Prostate gland (tissue), 2 donors: ENCODE data around the gene NBAS. TPM values are rescaled to one million over a fixed set of nuclear protein-coding genes. Genes with fewer than 3 reads are reported as not detected.

Experiments
- DNase-seq: peaks from one replicate; pipeline ENCODE4 v3.0.0-alpha.2; 2019; ENCODE audit warnings: low spot score
- H3K27ac ChIP-seq, 2 donors: fragments of 200-600 bp; sonication (generic); 2 replicates each; pipeline ENCODE4 v1.5.1; 2017 to 2019
- H3K27me3 ChIP-seq: fragments of 200-600 bp; sonication (generic); replicated peaks from 2 replicates; pipeline ENCODE4 v1.5.1; 2019; ENCODE audit not compliant: insufficient read depth
- H3K36me3 ChIP-seq, 2 donors: fragments of 200-600 bp; sonication (generic); 1 replicate in 1 of 2; 2 replicates in 1 of 2; pipeline versions ENCODE4 v1.5.1 to v1.8.1; 2017 to 2019
- H3K4me1 ChIP-seq: fragments of 200-600 bp; sonication (generic); replicated peaks from 2 replicates; pipeline ENCODE4 v1.5.1; 2019
- H3K4me3 ChIP-seq, 2 donors: fragments of 200-600 bp; sonication (generic); 2 replicates each; pipeline ENCODE4 v1.5.1; 2017 to 2019
- H3K9me3 ChIP-seq: fragments of 200-600 bp; sonication (generic); 2 replicates; pipeline ENCODE4 v1.5.1; 2017
- POLR2A ChIP-seq: fragments of 450-650 bp; IDR thresholded peaks from one replicate; pipeline ENCODE4 v1.6.1; 2016; ENCODE audit warnings: antibody characterized with exemption, mild to moderate bottlenecking
- POLR2AphosphoS5 ChIP-seq: sonication (generic); formaldehyde crosslinking; IDR thresholded peaks from one replicate; pipeline ENCODE4 v1.6.1; 2017; ENCODE audit warnings: antibody characterized with exemption
- WGBS: methylation state at CpG from one replicate; pipeline ENCODE4 v1.1.5; 2018; 5-methylcytosine and 5-hydroxymethylcytosine counted together
- intact Hi-C: fragments of 100-400 bp; cut with DNase I; formaldehyde crosslinking; loops from one replicate; pipeline ENCODE4 v1.14.2; 2022
- total RNA-seq, 2 donors: library from RNA; depleted of rRNA; stranded (reverse); fragments of >200 nt; gene quantifications; one replicate each; pipeline ENCODE4 v1.1.0, GENCODE V29; 2016
- TF ChIP-seq, protein P1 (sequence below), 4 experiments: fragments of 200-600 bp in 2 of 4; fragments of 450-650 bp in 2 of 4; sonication (generic) in 2 of 4; IDR thresholded peaks; 1 replicate in 3 of 4; 2 replicates in 1 of 4; pipeline ENCODE4 v1.5.1; 2016 to 2019; ENCODE audit warnings: antibody characterized with exemption in 4 of 4, mild to moderate bottlenecking in 2 of 4, moderate library complexity in 2 of 4

Gene NBAS
- total RNA-seq, 2 donors from 2014 or later, result 34.8 to 55.0 TPM

DNA sequence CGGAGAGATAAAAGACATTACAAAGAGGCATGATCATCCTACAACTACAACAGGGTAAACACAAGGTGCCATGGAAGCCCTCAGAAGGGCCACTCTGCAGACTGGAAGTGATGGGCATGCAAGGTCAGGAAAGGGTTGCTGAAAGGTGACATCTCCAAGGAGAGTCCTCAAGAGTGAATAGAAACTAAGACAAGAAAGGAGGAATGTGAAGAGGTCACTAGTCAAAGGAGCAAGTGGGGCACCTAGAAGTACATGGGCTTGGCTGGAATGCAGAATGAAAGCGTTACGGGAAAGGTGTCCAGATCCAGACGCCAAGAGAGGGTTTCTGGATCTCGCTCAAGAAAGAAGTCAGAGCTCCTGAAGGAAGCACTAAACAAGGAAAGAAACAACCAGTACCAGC is 314.3 kb downstream of the NBAS start:
- no peak for DNase-seq
- intact Hi-C loops, result no loop called here
- no peaks in the 10 kb centered on the region for H3K27me3 ChIP-seq
- no peaks in the 10 kb centered on the region for H3K4me1 ChIP-seq
- no peaks in the 10 kb centered on the region for H3K9me3 ChIP-seq
- WGBS, result 76% methylated on average over 5 of the region's 5 CpGs
- no peaks in the 10 kb centered on the region for H3K36me3 ChIP-seq
- no peak for TF ChIP-seq POLR2A
- TF ChIP-seq, protein P1, sequence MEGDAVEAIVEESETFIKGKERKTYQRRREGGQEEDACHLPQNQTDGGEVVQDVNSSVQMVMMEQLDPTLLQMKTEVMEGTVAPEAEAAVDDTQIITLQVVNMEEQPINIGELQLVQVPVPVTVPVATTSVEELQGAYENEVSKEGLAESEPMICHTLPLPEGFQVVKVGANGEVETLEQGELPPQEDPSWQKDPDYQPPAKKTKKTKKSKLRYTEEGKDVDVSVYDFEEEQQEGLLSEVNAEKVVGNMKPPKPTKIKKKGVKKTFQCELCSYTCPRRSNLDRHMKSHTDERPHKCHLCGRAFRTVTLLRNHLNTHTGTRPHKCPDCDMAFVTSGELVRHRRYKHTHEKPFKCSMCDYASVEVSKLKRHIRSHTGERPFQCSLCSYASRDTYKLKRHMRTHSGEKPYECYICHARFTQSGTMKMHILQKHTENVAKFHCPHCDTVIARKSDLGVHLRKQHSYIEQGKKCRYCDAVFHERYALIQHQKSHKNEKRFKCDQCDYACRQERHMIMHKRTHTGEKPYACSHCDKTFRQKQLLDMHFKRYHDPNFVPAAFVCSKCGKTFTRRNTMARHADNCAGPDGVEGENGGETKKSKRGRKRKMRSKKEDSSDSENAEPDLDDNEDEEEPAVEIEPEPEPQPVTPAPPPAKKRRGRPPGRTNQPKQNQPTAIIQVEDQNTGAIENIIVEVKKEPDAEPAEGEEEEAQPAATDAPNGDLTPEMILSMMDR (IDR thresholded peaks at IDR 0.05), result no peak
- no peak for TF ChIP-seq POLR2AphosphoS5
- no peak overlapping the region for H3K4me3 ChIP-seq
- no peak overlapping the region for H3K27ac ChIP-seq

DNA sequence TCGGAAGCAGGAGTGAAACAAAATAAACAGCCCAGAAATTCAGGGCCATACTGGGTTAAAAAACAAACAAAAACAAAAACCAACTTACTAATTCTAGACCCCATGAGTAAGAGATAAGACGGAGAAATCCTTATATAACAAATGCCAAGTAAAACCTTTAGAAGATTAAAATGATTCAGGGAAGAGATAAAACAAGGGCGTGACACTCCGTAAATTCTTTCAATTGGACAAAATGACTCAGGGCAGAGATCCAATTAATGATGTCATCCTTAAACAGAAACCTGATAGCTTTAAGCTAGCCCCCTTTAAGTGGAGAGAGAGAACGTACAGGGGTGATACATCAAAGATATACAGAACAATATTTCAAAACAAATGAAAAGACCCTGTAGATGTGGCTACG is 317.4 kb downstream of the NBAS start:
- Histone ChIP-seq H3K4me1 (no peaks in the 10 kb centered on the region), H3K27me3 (no peaks in the 10 kb centered on the region), H3K9me3 (no peaks in the 10 kb centered on the region), H3K4me3 (no peak overlapping the region), H3K27ac (no peak overlapping the region), H3K36me3 (no peaks in the 10 kb centered on the region)
- 55% methylated on average over 6 of the region's 6 CpGs for WGBS
- TF ChIP-seq, protein P1 (IDR thresholded peaks at IDR 0.05), result no peak
- no peak for TF ChIP-seq POLR2AphosphoS5
- TF ChIP-seq POLR2A, result no peak
- intact Hi-C loops, result no loop called here
- DNase-seq, result no peak

DNA sequence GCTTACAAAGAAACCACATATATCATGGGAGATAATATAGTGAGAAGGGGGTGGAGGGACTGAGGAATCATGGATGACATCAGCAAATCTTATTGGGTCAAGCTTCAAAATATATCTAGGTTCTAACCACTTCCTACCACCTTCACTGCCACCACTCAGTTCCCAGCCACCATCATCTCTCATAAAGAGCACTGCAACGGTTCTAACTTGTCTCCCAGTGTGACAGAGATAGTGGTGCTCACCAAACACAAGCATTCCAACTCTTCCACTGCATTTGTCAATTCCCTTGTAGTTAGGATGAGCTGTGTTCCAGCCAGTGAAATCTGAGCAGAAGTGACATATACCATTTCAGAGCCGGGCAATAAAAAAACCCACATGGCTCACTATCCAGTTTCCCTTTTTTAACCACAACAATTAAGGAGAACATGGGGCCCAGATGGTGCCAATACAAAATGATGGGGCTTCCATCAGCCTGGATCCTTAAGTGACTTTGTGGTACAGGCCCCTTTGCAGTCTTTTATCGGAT is 318.1 kb downstream of the NBAS start:
- no peaks in the 10 kb centered on the region for H3K4me1 ChIP-seq
- H3K27me3 ChIP-seq, result no peaks in the 10 kb centered on the region
- DNase-seq, result no peak
- 73% methylated on average over 3 of the region's 3 CpGs for WGBS
- H3K9me3 ChIP-seq, result no peaks in the 10 kb centered on the region
- no peak overlapping the region for H3K4me3 ChIP-seq
- no peaks in the 10 kb centered on the region for H3K36me3 ChIP-seq
- no peak overlapping the region for H3K27ac ChIP-seq
- TF ChIP-seq POLR2AphosphoS5 (no peak), POLR2A (no peak)
- TF ChIP-seq, protein P1 (IDR thresholded peaks at IDR 0.05), result no peak
- intact Hi-C loops, result no loop called here

DNA sequence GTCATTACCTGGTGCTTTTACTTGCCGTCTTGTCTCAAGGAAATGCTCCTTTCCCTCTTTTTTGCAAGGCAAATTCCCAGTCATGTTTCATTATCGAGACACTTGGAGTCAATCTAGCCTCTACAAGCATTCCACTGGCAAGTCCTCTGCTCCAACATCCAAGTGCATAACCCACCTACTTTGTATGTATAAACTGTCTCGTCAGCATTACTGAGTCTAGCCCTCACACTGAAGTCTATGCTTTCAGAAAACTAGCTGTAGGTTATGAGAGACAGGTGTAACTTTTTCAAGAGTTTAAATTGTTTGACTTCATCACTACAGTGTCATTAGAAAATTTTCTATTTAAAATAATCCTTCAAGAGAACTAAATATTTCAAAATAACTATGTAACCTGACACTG is 319.2 kb downstream of the NBAS start:
- WGBS, result 89% methylated on average over 3 of the region's 3 CpGs
- H3K4me1 ChIP-seq, result no peaks in the 10 kb centered on the region
- no peaks in the 10 kb centered on the region for H3K36me3 ChIP-seq
- no peak overlapping the region for H3K27ac ChIP-seq
- no peak overlapping the region for H3K4me3 ChIP-seq
- H3K27me3 ChIP-seq, result no peaks in the 10 kb centered on the region
- no peaks in the 10 kb centered on the region for H3K9me3 ChIP-seq
- intact Hi-C loops, result no loop called here
- DNase-seq, result no peak
- TF ChIP-seq, protein P1 (IDR thresholded peaks at IDR 0.05), result no peak
- TF ChIP-seq POLR2AphosphoS5 (no peak), POLR2A (no peak)

DNA sequence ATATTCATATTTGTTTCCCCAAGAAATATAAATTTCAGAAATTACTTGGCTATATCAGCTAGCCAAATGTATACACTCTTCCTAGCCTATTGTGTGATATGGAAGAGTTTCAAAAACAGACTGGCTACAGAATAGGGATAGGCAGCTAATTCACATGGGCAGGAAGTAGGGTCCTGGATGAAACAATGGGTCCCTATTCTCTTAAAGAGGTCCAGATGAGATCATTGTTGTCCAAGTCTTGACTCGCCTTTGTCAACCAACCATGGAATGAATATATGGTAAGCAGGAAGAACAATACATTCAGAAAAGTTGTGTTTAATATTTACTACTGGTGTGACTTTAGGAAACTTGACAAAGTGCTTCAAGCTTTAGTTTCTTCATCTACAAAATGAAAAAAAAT is 319.9 kb downstream of the NBAS start:
- no peak overlapping the region for H3K27ac ChIP-seq
- no peaks in the 10 kb centered on the region for H3K27me3 ChIP-seq
- H3K4me3 ChIP-seq, result no peak overlapping the region
- H3K36me3 ChIP-seq, result no peaks in the 10 kb centered on the region
- no peak for DNase-seq
- TF ChIP-seq, protein P1 (IDR thresholded peaks at IDR 0.05), result no peak
- no peak for TF ChIP-seq POLR2A
- TF ChIP-seq POLR2AphosphoS5, result no peak
- no peaks in the 10 kb centered on the region for H3K4me1 ChIP-seq
- intact Hi-C loops, result no loop called here
- no peaks in the 10 kb centered on the region for H3K9me3 ChIP-seq
- WGBS, result 84% methylated on average over 1 of the region's 1 CpG
